Mammary epithelial cell (primary cell): Measurements from ENCODE around the gene LIMA1.

Experiments used
- CTCF ChIP-seq, 2 donors: IDR thresholded peaks in 1 of 2; conservative IDR thresholded peaks in 1 of 2; 2 replicates each; pipeline ENCODE4 v1.5.1; 2011 to 2012; ENCODE audit warnings: inconsistent platforms in 2 of 2, low read length in 2 of 2, mild to moderate bottlenecking in 2 of 2, control low read depth in 1 of 2, low read depth in 1 of 2; ENCODE audit not compliant: insufficient read depth in 1 of 2; ENCODE audit errors: extremely low read depth in 1 of 2
- EZH2 ChIP-seq: IDR thresholded peaks from 2 replicates; pipeline ENCODE4 v1.6.1; 2012; ENCODE audit warnings: low read length, inconsistent platforms, borderline replicate concordance

DNA sequence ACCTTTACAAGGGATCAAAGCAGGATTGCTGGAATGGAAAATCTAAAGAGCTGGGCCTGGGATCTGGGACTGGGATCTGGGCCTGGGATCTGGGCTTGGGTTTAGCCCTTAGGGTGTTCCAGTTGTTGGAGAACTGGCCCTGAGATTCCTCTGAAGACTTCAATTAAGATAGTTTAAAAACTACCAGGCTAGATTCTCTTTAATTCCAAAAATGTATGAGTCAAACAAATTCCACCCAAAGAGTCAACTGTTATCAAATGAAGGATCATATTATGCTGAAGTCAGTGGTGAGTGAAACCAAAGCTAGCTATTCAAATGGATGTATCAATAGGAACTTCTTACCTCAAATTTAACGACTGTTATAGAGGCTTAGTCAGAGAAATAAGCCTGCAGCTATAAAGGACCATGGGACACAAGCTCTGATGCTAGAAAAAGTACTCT lies 40.5 kb downstream of the LIMA1 start:
- no peak for TF ChIP-seq CTCF (conservative IDR thresholded peaks at IDR 0.05 in 1 of 2, IDR thresholded peaks at IDR 0.05 in 1 of 2; ENCODE audit: extremely low read depth in 1 of 2, insufficient read depth in 1 of 2, low read depth in 1 of 2, low read length in 2 of 2)
- TF ChIP-seq EZH2 = no peak
